Myocyte (in vitro differentiated cells): Measurements from ENCODE around the gene SCYGR6. TPM values are rescaled to one million over a fixed set of nuclear protein-coding genes. Genes with fewer than 3 reads are reported as not detected.
"Not testable (repeated sequence)": the region's sequence is repeated elsewhere in the genome, so short reads cannot be mapped to it uniquely, and the experiment has no call there.

Experiments
- DNase-seq: peaks from one replicate; pipeline ENCODE4 v3.0.0-alpha.2; 2012; ENCODE audit warnings: low read depth
- polyA plus RNA-seq: library from polyadenylated mRNA; unstranded; fragments of >200 nt; gene quantifications from one replicate; pipeline ENCODE4 v1.2.1, GENCODE V29; 2012; ENCODE audit warnings: missing spikeins
- total RNA-seq: library from RNA; depleted of rRNA; stranded (reverse); fragments of >200 nt; gene quantifications from 2 replicates; pipeline ENCODE4 v1.2.3, GENCODE V29; 2014

The SCYGR6 gene, protein sequence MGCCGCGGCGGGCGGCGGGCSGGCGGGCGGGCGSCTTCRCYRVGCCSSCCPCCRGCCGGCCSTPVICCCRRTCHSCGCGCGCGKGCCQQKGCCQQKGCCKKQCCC
- total RNA-seq: not detected in 2 replicates
- polyA plus RNA-seq: not detected

DNA sequence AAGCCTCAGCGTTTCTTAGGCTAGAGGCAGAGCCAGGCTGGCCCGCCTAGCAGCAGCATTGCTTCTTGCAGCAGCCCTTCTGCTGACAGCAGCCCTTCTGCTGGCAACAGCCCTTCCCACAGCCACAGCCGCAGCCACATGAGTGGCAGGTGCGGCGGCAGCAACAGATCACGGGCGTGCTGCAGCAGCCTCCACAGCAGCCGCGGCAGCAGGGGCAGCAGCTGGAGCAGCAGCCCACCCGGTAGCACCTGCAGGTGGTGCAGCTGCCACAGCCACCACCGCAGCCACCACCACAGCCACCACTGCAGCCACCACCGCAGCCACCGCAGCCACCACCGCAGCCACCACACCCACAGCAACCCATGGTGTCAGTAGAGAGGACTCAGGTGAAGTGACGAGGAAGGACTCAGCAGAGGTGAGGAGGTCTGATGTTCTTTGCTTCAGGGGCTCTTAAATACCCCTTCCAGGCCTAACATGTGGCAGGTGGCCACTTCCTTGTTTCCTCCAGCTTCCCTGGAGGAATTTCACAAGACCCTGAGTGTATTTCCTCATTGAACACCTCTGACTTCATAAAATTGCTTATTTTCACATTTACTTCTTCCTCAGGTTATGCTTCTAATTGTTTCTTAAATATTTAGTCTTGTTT lies at the start of gene SCYGR6:
Gene SCYGR6 (minus strand): TSS at position 364 of the 646 bp plus-strand sequence. CDS start 0 bp downstream, at position 364.
- peak; percentile 18 for DNase-seq

DNA sequence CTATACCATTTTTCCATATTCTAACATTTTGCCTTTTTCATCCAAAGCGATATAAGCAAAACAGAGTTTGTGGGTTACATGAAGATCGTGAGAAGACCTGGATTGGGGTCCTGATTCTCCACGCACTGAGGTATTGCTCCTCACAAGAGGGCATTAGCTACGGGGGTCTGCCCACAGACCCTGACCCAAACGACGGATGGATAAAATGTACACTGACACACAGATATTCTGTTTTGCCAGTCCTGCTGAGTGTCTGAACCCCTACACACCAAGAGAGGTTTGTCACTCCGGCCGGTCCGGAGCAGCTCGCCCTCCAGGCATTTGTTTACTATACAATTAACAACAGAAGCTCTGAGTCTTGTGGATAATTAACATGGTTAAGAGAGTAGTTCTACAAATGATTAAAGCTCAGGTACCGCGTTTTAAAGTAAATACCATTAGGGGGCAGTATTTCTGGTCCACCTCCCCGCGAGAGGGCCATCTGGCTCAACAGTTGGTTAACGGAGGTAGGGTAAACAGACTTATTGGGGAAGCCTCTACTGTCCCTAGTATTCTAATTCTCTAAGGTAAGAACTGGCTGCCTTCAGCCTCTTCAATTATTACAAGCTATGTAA lies 49.6 kb upstream of the SCYGR6 start:
- no peak for DNase-seq

DNA sequence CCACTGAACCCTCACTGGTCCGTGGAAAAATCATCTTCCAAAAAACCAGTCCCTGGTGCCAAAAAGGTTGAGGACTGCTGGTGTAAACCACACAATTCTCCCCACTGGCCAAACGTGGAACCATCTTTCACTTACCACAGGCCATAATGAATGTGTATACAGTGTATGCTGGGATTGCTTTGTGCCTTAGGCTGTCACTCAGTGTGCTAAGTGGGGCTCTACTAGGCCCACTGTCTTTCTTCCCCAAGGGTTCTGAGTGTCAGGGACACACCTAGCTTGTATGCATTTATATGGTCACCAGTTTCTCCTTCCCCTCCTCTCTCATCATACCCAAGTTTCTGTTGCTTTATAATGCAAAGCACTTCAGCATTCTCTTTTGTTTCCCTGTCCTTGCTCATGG lies 48.4 kb upstream of the SCYGR6 start:
- no peak for DNase-seq

DNA sequence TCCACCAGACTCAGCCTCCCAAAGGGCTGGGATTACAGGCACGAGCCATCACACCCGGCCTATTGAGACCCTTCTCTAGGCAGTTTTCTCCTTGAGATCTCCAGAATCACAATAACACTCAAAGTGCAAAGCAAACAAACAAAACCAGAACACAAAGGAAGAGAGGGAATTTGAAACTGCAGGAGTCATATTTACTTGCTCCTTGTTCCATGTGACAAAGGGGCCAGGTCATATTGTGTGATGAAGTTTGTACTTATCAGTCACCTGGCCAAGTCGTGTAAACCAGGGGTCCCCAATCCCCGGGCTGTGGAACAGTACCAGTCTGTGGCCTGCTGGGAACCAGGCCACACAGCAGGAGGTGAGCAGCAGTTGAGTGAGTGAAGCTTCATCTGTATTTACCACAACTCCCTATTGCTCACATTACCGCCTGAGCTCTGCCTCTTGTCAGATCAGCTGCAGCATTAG lies 47.7 kb upstream of the SCYGR6 start:
- no peak for DNase-seq

DNA sequence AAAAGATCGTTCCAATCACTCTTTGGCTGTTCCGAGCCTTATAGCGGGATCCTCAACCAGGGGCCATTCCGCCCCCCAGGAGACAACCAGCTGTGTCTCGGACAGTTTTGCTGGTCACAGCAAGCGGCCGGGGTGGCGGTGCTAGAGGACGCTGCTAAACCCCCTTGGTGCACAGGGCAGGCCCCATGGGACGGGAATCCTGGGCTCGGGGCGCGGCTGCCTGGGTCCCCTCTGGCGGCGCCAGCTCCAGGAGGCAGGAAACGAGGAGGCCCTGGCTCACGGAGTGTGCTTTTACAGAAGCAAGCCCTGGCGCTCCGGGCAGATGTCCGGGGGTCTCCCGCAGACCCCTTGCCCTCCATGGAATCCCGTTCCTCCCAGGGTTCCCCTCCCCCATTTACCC lies 43.3 kb upstream of the SCYGR6 start:
- no peak for DNase-seq

DNA sequence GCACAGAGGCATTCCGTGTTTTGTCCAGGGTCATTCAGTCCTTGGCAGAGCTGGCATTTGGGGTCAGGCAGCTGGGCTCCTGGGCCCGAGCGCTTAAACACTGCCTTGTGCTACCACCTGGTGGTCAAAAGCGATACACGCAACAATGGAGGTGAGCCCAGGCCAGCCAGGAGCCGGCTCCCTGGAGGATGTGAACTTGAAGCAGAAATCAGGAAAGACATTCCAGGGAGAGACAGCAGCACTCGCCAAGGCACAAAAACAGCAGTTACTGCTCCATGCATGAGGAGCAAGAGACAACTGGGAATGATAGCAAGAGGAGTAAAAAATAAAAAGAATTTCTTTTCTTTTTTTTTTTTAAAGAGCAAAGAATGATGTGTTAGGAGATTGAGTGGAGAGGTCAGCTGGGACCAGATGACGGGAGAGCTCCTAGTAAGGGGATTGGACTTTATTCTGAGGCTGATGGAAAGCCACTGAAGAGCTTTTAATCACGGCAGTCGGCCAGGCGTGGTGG lies 41.9 kb upstream of the SCYGR6 start:
- DNase-seq: peak; percentile 85

DNA sequence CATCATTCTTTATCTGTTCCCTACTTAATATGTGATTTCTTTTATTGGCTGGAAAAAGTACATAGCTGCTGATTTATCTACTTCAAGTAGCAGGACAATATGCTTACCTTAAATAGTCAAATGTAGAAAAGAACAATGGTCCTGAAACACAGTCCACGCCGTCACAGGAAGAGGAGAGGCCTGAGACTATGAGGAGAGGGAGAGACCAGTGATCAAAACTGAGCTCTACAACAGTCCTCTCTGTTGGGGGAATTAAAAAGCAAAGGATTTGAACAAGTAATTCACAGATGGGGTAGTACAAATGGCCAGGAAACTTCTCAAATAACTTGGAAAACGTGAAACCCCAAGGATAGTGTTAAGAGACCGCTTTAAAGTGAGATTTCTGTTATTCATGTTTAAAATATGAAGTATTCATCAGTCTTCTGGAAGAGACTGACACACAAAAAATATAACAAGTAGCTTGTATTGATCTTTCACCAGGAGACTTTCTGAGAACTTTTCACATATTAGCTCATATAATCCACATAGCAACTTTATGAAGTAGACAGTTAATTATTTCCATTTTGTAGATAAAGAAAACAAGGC lies 41.3 kb upstream of the SCYGR6 start:
- no peak for DNase-seq

DNA sequence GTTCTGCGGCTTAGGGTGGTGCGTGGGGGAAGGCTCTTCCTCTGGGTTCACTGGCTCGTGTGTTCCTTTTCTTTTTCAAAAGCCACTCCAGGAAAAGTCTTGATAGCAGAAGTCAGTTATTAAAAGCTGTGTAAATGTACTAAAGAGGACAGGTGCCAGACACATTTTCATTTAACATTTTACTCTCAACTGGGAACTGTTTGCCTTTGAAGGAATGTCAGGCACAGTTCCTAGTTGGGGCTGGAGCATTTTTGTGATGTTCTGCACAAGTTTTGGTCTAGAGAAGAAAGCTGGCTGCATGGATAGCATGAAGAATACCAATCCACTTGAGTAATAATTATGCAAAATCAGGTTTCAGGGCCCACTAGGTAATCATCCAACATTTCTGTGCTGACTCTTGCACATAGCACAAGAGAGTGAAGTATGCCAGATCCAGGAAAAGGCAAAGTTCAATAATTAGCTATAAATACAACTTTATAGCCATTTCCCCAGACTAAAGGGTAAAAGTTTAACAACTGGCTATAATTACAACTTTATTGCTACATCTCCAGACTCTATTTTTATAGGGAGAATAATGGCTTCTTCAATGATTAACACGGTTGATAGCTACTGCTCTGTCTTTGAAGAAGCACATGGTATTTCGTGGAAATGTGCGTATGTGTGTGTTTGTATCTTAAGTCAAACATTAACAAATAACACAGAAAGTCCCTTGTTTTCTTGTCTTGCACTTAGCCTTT lies 37.4 kb upstream of the SCYGR6 start:
- no peak for DNase-seq

DNA sequence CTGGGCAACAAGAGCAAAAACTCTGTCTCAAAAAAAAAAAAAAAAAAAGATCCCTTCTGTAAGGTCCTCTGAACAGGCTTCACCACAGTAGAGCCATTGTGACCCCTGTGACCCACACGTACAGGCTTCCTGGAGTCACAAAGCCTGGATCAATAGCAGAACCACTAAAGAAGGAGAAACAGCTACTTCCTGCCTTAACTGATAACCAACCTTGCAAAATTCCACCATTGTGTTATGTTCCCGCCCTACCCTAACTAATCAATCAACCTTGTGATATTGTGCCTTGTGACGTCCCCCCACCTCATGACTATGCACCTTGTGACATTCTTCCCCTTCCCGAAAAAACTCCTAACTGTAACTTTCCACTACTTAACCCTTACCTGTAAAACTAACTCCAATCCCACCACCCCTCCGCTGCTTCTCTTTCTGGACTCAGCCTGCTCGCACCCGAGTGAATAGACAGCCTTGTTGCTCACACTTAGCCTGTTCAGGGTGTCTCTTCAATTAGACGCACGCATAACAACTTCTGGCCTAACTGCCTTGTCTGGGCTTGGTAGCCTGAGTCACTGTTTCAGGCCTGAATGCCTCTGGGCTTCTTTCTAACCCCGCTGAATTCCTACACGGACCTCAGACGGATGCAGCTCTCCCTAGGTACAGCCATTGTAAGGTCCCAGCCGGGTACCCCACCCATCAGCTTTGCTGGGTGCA lies 35.0 kb upstream of the SCYGR6 start:
- no peak for DNase-seq

DNA sequence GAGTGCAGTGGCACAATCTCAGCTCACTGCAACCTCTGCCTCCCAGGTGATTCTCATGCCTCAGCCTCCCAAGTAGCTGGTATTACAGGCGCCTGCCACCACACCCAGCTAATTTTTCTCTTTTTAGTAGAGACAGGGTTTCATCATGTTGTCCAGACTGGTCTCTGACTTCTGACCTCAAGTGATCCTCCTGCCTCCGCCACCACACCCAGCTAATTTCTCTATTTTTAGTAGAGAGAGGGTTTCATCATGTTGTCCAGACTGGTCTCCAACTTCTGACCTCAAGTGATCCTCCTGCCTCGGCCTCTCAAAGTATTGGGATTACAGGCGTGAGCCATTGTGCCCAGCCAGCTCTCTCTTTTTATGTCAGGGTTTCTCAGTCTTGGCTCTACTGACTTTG lies 31.7 kb upstream of the SCYGR6 start:
- DNase-seq: not testable (repeated sequence)

DNA sequence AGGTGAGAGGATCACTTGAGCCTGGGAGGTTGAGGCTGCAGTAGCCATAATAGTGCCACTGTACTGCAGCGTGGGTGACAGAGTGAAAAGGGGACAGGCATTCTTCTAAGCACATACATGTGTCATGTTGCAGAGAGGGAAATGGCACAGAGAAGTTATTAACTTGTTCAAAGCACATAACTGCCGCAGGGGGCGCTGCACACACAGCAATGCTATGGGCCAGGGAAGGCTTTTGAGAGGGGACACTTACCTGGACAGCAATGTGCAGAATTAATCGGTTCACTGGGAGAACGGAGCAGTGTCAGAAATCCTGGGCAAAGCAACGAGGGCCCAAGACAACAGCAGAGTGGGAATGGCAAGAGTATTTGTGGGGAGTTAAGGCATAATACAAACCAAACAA lies 23.5 kb upstream of the SCYGR6 start:
- peak; percentile 11 for DNase-seq

DNA sequence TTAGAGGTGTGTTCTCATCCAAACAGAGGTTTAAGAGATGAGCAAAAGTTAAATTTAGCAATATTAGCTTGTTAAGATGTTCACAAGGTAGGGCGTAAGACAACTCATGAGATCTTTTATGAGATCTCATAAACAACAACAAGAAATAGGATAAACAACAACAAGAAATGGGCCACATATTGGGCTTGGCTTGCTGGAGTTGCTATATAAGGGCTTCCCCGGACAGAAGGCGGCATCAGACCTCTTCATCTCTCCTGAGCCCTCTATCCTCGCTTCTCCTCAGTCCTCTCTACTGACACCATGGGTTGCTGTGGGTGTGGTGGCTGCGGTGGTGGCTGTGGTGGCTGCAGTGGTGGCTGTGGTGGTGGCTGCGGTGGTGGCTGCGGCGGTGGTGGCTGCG lies 21.0 kb upstream of the SCYGR6 start, which contains the start of gene SCYGR8:
Gene SCYGR8 (plus strand): TSS at position 301 of the 400 bp plus-strand sequence. CDS start 0 bp downstream, at position 301.
- DNase-seq: no peak

DNA sequence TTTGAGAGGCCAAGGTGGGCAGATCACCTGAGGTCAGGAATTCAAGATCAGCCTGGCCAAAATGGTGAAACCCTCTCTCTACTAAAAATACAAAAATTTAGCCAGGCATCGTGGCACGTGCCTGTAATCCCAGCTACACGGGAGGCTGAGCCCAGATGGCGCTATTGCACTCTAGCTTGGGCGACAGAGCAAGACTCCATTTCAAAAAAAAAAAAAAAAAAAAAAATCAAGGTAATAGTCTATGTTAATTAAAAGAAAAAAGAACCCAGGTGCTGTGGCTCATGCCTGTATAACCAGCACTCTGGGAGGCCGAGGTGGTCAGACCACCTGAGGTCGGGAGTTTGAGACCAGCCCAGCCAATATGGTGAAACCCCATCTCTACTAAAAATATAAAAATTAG lies 16.1 kb upstream of the SCYGR6 start:
- DNase-seq: not testable (repeated sequence)

DNA sequence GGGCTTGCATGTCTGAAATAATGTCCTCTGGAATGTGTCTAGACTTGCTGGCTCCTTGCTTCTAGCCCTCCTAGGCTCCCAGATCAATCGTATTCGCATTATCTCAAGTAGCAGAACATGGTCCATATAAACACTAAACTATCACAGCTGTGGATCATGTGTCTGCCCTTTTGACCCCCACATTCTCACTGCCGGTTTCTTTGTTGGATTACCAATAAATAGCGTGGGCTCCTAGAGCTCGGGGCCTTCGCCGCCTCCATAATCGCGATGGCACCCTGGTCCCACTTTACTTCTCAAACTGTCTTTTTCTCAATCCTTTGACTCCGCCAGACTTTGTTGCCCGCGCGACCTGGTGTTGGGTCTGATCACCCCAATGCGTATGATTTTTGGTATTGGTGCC lies 14.8 kb upstream of the SCYGR6 start:
- DNase-seq: no peak

DNA sequence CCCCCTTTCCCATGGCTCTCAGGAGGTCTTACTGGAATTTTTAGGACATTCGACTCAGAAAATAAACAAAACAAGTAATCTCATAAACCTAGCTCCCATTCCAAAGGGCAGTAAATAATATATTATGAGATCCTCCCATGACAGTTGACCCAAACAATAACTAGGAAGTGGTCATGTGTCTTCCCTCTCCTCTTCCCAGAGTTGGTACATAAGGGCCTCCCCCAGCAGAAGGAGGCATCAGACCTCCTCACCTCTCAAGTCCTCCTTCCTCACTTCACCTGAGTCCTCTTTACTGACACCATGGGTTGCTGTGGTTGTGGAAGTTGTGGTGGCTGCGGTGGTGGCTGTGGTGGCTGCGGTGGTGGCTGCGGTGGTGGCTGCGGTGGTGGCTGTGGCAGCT lies 3.5 kb upstream of the SCYGR6 start, which contains the start of gene SCYGR7:
Gene SCYGR7 (plus strand): TSS at position 301 of the 400 bp plus-strand sequence. CDS start 0 bp downstream, at position 301.
- no peak for DNase-seq

DNA sequence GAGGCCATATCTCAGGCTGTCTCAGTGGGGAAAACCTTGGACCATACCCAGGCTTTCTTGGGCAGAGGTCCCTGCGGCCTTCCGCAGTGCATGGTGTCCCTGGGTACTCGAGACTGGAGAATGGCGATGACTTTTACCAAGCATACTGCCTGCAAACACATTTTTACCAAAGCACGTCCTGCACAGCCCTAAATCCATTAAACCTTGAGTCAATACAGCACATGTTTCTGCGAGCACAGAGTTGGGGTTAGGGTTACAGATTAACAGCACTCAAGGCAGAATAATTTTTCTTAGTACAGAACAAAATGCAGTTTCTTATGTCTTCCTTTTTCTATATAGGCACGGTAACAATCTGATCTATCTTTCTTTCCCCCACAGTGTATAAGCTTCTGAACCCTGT lies 1.7 kb downstream of the SCYGR6 start:
- not testable (repeated sequence) for DNase-seq

DNA sequence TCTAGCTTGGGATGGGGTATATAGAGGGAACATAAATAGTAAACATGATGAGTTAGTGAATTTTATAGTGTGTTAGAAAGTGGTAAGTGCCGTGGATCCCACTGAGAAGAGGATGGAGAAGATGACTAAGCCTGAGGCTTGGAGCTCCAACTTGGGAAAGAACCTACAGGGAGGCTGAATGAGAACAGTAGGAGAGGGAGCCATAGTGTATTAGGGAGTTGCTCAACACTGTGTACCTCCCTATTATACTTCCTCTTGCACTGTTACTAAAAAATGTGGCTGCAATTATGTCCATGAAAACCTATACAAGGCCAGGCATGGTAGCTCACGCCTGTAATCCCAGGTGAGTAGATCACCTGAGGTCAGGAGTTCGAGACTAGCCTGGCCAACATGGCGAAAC lies 3.9 kb downstream of the SCYGR6 start:
- DNase-seq: no peak

DNA sequence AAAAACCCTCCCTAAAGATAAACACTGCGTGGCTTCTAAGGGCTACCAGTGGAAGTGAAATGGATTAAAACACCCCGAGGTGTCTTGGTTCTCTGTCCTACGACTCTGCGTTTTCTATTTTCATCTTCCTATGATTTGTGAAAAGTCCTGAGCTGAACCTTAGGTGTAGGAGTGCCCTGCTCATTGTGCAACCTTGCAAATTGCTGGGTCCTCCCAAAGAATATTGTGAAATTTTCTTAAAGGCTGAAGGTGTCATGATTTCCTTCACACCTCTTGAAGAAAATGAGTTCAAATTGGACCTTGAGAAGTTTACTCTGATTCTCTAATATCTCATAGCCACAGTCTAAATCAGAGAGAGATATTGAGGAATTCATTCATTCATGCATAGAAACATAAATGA lies 4.9 kb downstream of the SCYGR6 start:
- no peak for DNase-seq

DNA sequence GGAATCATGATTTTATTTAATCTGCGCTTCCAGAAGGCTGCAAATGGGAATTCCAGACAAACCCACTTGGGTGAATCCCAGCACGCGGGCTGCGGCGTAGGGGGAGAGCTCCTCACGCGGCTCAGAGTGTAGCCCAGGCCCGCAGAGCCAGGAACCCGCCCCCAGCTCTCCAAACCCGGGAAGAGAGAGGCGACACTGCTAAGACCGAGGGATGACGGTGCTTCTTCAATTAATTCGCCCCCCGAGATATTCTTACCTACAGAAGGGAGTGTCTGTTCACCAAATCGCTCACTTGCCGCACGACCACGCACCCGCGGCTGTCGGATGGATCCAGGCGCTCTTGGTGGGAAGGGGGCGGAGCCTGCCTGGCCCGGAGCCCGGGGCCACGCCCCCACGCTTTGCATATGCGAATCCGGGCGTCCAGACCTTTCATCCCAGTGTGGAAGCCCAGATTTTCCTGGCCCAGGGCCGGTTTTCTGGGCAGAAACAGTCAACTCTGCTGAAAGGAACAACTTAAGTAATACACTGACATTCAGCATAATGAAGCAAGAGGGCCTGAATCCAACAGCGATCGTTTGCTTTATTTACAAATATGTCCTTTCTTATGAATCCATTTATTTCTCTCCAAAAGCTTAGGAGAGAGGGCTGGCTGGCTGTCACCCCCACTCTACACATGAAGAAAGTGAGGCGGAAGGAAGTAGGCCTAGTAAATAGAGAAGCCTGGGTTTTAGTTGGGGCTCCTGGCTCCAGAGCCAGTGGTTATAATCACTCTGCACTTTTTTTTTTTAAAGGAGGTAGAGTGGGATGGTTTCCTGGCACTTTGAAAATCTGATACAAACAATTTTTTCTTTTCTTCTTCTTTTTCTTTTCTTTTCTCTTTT lies 6.6 kb downstream of the SCYGR6 start, which contains the start of gene SLC19A3:
Gene SLC19A3 (minus strand): TSS at position 342 of the 881 bp plus-strand sequence. CDS start 15,710 bp downstream, outside the sequence.
- peak; percentile 64 for DNase-seq
